ENCODE results near the gene ARRB2. TPM values are rescaled to one million over a fixed set of nuclear protein-coding genes. Genes with fewer than 3 reads are reported as not detected.

ARRB2 gene
- total and polyA plus RNA-seq, 2 of the 13 experiments (the other 11 are each of a cell fraction or from before 2014, with no cell fraction given): 21.5 to 49.2 TPM

- TF ChIP-seq PCBP2 (optimal IDR thresholded peaks at IDR 0.05; ENCODE audit: low read depth, low read length, poor library complexity, severe bottlenecking) (no peak), ATF7-NPFF (CRISPR knock-in tag; IDR thresholded peaks at IDR 0.05; ENCODE audit: low read depth) (no peak), PRDM4 (CRISPR knock-in tag; IDR thresholded peaks at IDR 0.05; ENCODE audit: borderline replicate concordance) (peak; percentile 57; the same call in 1 of the 2 replicates), TOE1 (CRISPR knock-in tag; IDR thresholded peaks at IDR 0.05) (no peak), ZFP91 (CRISPR knock-in tag; IDR thresholded peaks at IDR 0.05; ENCODE audit: borderline replicate concordance) (peak; percentile 60), PREB (CRISPR knock-in tag; IDR thresholded peaks at IDR 0.05) (no peak), ZFP62 (CRISPR knock-in tag; IDR thresholded peaks at IDR 0.05) (no peak), SRF (IDR thresholded peaks at IDR 0.05; ENCODE audit: low read depth, low read length) (no peak), ELF4 (CRISPR knock-in tag; IDR thresholded peaks at IDR 0.05; ENCODE audit: borderline replicate concordance) (no peak), ETV6 (CRISPR knock-in tag; conservative IDR thresholded peaks at IDR 0.05) (no peak), ATRX (CRISPR knock-in tag; IDR thresholded peaks at IDR 0.05; ENCODE audit: borderline replicate concordance) (no peak), ZNF891 (CRISPR knock-in tag; IDR thresholded peaks at IDR 0.05) (peak; percentile 71; the same call in 1 of the 2 replicates), MYPOP (CRISPR knock-in tag; IDR thresholded peaks at IDR 0.05) (0 out of 2 replicates have a peak, but pooled peaks have one; percentile 62), ZBTB10 (CRISPR knock-in tag; IDR thresholded peaks at IDR 0.05; ENCODE audit: borderline replicate concordance) (no peak), ZNF263 (CRISPR knock-in tag; IDR thresholded peaks at IDR 0.05) (peak; percentile 11; the same call in 1 of the 2 replicates), ETS1 (CRISPR knock-in tag; IDR thresholded peaks at IDR 0.05) (no peak), ZNF570 (CRISPR knock-in tag; IDR thresholded peaks at IDR 0.05; ENCODE audit: borderline replicate concordance) (no peak)
These were observed 11.0 kb downstream of the ARRB2 start (continued) for GRCh38 chr17:4721203-4722135.

Measured in HepG2 (cell line).